Nephron (organoid): ENCODE measurements around the gene FERMT1.

Source experiments
- H3K27ac Mint-ChIP-seq, 3 experiments: 2 replicates each; pipeline ENCODE4 v1.8.0; 2020; ENCODE audit warnings: mixed read lengths in 3 of 3, mild to moderate bottlenecking in 2 of 3, moderate library complexity in 1 of 3
- H3K27me3 Mint-ChIP-seq: 2 replicates; pipeline ENCODE4 v1.8.0; 2021; ENCODE audit warnings: low read depth, mild to moderate bottlenecking, moderate library complexity, mixed read lengths
- H3K36me3 Mint-ChIP-seq: 2 replicates; pipeline ENCODE4 v1.8.0; 2020; ENCODE audit warnings: low read depth, mixed read lengths
- H3K4me1 Mint-ChIP-seq: 2 replicates; pipeline ENCODE4 v1.8.0; 2020; ENCODE audit warnings: mixed read lengths
- H3K4me3 Mint-ChIP-seq, 3 experiments: 2 replicates each; pipeline ENCODE4 v1.8.0; 2020; ENCODE audit warnings: mild to moderate bottlenecking in 3 of 3, mixed read lengths in 3 of 3, moderate library complexity in 2 of 3
- H3K9me3 Mint-ChIP-seq: 2 replicates; pipeline ENCODE4 v1.8.0; 2020; ENCODE audit warnings: mixed read lengths
- CTCF ChIP-seq, 3 experiments: fragments of 200-600 bp; sonication (generic); IDR thresholded peaks; one replicate each; pipeline ENCODE4 v1.5.0; 2021; ENCODE audit warnings: antibody characterized with exemption in 3 of 3; ENCODE audit not compliant: unreplicated experiment in 3 of 3

The FERMT1 gene

GRCh38 chr20:6030453-6031080 lies 92.3 kb downstream of the FERMT1 start:
- Mint-ChIP-seq H3K9me3 (peaks cover 6% of the 10 kb centered on the region), H3K36me3 (peaks cover 57% of the 10 kb centered on the region), H3K4me3 (no peak overlapping the region), H3K27ac (no peak overlapping the region), H3K4me1 (peaks cover 18% of the 10 kb centered on the region), H3K27me3 (no peaks in the 10 kb centered on the region)
- TF ChIP-seq CTCF (IDR thresholded peaks at IDR 0.05; ENCODE audit: unreplicated experiment in 3 of 3) = no peak

GRCh38 chr20:6029538-6029937 lies 93.3 kb downstream of the FERMT1 start:
- Mint-ChIP-seq H3K36me3 (peaks cover 59% of the 10 kb centered on the region), H3K4me1 (peaks cover 14% of the 10 kb centered on the region), H3K4me3 (no peak overlapping the region), H3K9me3 (peaks cover 15% of the 10 kb centered on the region), H3K27ac (no peak overlapping the region), H3K27me3 (no peaks in the 10 kb centered on the region)
- TF ChIP-seq CTCF (IDR thresholded peaks at IDR 0.05; ENCODE audit: unreplicated experiment in 3 of 3) = no peak

- no peak overlapping the region for H3K27ac Mint-ChIP-seq
- H3K27me3 Mint-ChIP-seq = no peaks in the 10 kb centered on the region
- H3K4me1 Mint-ChIP-seq = peaks cover 9% of the 10 kb centered on the region
- H3K9me3 Mint-ChIP-seq = peaks cover 20% of the 10 kb centered on the region
- TF ChIP-seq CTCF (IDR thresholded peaks at IDR 0.05; ENCODE audit: unreplicated experiment in 3 of 3) = no peak
- no peak overlapping the region for H3K4me3 Mint-ChIP-seq
- H3K36me3 Mint-ChIP-seq = peaks cover 62% of the 10 kb centered on the region
Measured at GRCh38 chr20:6028818-6029217, 94.0 kb downstream of the FERMT1 start.

GRCh38 chr20:6026051-6026450 lies 96.8 kb downstream of the FERMT1 start:
- Mint-ChIP-seq H3K4me3 (no peak overlapping the region), H3K9me3 (peaks cover 37% of the 10 kb centered on the region), H3K27me3 (no peaks in the 10 kb centered on the region), H3K36me3 (peaks cover 74% of the 10 kb centered on the region), H3K27ac (no peak overlapping the region), H3K4me1 (peaks cover 5% of the 10 kb centered on the region)
- TF ChIP-seq CTCF (IDR thresholded peaks at IDR 0.05; ENCODE audit: unreplicated experiment in 3 of 3) = no peak
